Cardiac muscle cell (in vitro differentiated cells and primary cell): Measurements from ENCODE around the gene COX7B. TPM values are rescaled to one million over a fixed set of nuclear protein-coding genes. Genes with fewer than 3 reads are reported as not detected.
"Not testable (repeated sequence)": the region's sequence is repeated elsewhere in the genome, so short reads cannot be mapped to it uniquely, and the experiment has no call there.

Source experiments
- DNase-seq, 2 donors: peaks; one replicate each; pipeline versions ENCODE4 v3.0.0 to v3.0.0-alpha.2; 2010 to 2017; ENCODE audit warnings: low read depth in 1 of 2, low spot score in 1 of 2
- H3K27ac ChIP-seq: fragments of 200-600 bp; sonication (generic); 2 replicates; pipeline ENCODE4 v1.5.1; 2016
- H3K27me3 ChIP-seq: fragments of 200-600 bp; sonication (generic); 2 replicates; pipeline ENCODE4 v1.6.0; 2016; ENCODE audit warnings: control low read depth
- H3K36me3 ChIP-seq: fragments of 200-600 bp; sonication (generic); 2 replicates; pipeline ENCODE4 v1.5.1; 2016; ENCODE audit warnings: control low read depth
- H3K4me1 ChIP-seq: fragments of 200-600 bp; sonication (generic); 2 replicates; pipeline ENCODE4 v1.8.1; 2017; ENCODE audit warnings: low read depth, mild to moderate bottlenecking, mixed run types
- H3K4me3 ChIP-seq: fragments of 200-600 bp; sonication (generic); 2 replicates; pipeline ENCODE4 v1.5.1; 2016; ENCODE audit warnings: mild to moderate bottlenecking
- H3K9me3 ChIP-seq: fragments of 200-600 bp; sonication (generic); 2 replicates; pipeline ENCODE4 v1.5.1; 2017; ENCODE audit warnings: low read depth, mild to moderate bottlenecking, control low read depth
- polyA plus RNA-seq: library from polyadenylated mRNA; unstranded; fragments of >200 nt; fragmentation: Nextera tagmentation; extraction: Ambion mirVana; gene quantifications from 2 replicates; pipeline ENCODE4 v1.2.1, GENCODE V29; 2016
- total RNA-seq: library from RNA; depleted of rRNA; stranded (reverse); fragments of >200 nt; gene quantifications from 2 replicates; pipeline ENCODE4 v1.2.3, GENCODE V29; 2016
- TF ChIP-seq, protein P1 (sequence below): IDR thresholded peaks from 2 replicates; pipeline ENCODE4 v1.5.1; 2012; ENCODE audit warnings: low read depth, mild to moderate bottlenecking, low read length

Gene COX7B
- total and polyA plus RNA-seq, 2 experiments from 2014 or later: 320 to 1,709 TPM

DNA sequence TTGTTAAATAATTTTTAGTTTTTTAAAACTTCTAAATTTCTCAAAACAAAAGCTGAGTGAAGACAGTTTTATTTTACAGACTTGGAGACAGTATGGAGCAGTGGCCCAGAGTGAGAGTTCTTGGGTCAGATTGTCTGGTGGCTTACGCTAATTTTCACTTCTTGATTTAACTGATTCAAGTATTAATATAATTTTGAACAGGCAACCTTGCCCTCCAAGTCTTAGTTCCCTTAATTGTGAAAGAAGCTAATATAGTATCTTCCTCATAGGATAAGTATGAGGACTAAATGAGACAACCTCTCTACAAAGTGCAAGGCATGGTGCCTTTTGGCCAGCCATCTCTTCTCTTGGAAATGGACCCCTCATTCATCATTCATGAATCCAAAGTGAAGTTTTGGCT is 36.6 kb downstream of the COX7B start:
- no peak for DNase-seq
- H3K4me1 ChIP-seq: no peaks in the 10 kb centered on the region
- H3K27me3 ChIP-seq: no peaks in the 10 kb centered on the region
- no peak overlapping the region for H3K27ac ChIP-seq
- no peaks in the 10 kb centered on the region for H3K36me3 ChIP-seq
- TF ChIP-seq, protein P1, sequence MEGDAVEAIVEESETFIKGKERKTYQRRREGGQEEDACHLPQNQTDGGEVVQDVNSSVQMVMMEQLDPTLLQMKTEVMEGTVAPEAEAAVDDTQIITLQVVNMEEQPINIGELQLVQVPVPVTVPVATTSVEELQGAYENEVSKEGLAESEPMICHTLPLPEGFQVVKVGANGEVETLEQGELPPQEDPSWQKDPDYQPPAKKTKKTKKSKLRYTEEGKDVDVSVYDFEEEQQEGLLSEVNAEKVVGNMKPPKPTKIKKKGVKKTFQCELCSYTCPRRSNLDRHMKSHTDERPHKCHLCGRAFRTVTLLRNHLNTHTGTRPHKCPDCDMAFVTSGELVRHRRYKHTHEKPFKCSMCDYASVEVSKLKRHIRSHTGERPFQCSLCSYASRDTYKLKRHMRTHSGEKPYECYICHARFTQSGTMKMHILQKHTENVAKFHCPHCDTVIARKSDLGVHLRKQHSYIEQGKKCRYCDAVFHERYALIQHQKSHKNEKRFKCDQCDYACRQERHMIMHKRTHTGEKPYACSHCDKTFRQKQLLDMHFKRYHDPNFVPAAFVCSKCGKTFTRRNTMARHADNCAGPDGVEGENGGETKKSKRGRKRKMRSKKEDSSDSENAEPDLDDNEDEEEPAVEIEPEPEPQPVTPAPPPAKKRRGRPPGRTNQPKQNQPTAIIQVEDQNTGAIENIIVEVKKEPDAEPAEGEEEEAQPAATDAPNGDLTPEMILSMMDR: no peak
- H3K4me3 ChIP-seq: no peak overlapping the region
- no peaks in the 10 kb centered on the region for H3K9me3 ChIP-seq

- H3K4me1 ChIP-seq: no peaks in the 10 kb centered on the region
- no peak for DNase-seq
- no peaks in the 10 kb centered on the region for H3K9me3 ChIP-seq
- no peaks in the 10 kb centered on the region for H3K36me3 ChIP-seq
- no peaks in the 10 kb centered on the region for H3K27me3 ChIP-seq
- H3K4me3 ChIP-seq: no peak overlapping the region
- H3K27ac ChIP-seq: no peak overlapping the region
- TF ChIP-seq, protein P1: no peak
Measured at GRCh38 chrX:77936299-77936698, 37.0 kb downstream of the COX7B start.

- peak in 1 of 2 donors; percentile 12 for DNase-seq
Measured at GRCh38 chrX:77937291-77937690, 38.0 kb downstream of the COX7B start.

DNA sequence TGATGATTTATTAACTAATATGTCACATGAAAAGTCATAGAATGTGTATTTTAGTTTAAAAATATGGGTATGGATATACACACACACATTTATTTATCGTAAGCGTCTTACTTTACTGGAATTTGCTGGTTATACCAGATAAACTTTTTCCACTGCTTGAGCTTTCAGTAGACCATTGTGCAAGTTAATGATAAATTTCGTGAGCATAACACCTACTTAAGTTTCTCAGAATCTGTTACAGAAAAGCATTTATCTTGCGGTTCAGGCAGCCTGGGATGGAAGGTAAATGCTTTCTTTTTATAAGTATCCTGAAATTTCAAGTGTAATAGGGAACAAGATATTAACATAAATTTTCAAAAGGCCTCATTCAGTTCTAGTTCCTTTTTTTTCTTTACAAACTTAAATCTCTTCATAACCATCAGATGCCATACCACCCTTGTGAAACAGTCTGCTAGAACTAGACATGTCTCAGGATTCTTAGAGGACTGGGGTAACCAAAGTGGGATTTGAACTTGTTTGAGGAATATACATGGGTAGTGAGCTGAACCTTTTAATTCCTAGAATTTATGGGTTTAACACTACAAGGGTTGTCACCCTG is 38.9 kb downstream of the COX7B start:
- no peak for DNase-seq
- TF ChIP-seq, protein P1: no peak
- Histone ChIP-seq H3K27me3 (no peaks in the 10 kb centered on the region), H3K27ac (no peak overlapping the region), H3K36me3 (no peaks in the 10 kb centered on the region), H3K4me1 (no peaks in the 10 kb centered on the region), H3K9me3 (no peaks in the 10 kb centered on the region), H3K4me3 (no peak overlapping the region)

More at GRCh38 chrX:77937291-77937690, 38.0 kb downstream of the COX7B start:
- Histone ChIP-seq H3K4me3 (no peak overlapping the region), H3K36me3 (no peaks in the 10 kb centered on the region), H3K9me3 (no peaks in the 10 kb centered on the region), H3K4me1 (no peaks in the 10 kb centered on the region), H3K27ac (no peak overlapping the region), H3K27me3 (no peaks in the 10 kb centered on the region)
- TF ChIP-seq, protein P1: no peak

DNA sequence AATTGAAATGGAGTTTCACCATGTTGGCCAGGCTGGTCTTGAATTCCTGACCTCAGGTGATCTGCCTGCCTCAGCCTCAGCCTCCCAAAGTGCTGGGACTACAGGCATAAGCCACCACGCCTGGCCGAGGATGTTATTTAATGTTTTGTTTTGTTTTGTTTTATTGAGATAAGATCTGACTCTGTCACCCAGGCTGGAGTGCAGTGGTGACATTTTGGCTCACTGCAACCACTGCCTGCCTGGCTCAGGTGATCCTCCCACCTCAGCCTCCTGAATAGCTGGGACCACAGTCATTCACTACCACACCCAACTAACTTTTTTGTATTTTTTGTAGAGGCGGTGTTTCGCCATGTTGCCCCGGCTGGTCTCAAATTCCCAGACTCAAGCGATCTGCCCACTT is 45.8 kb downstream of the COX7B start:
- H3K27me3 ChIP-seq, H3K36me3 ChIP-seq, DNase-seq, H3K27ac ChIP-seq, H3K9me3 ChIP-seq, H3K4me3 ChIP-seq, H3K4me1 ChIP-seq: not testable (repeated sequence)

DNA sequence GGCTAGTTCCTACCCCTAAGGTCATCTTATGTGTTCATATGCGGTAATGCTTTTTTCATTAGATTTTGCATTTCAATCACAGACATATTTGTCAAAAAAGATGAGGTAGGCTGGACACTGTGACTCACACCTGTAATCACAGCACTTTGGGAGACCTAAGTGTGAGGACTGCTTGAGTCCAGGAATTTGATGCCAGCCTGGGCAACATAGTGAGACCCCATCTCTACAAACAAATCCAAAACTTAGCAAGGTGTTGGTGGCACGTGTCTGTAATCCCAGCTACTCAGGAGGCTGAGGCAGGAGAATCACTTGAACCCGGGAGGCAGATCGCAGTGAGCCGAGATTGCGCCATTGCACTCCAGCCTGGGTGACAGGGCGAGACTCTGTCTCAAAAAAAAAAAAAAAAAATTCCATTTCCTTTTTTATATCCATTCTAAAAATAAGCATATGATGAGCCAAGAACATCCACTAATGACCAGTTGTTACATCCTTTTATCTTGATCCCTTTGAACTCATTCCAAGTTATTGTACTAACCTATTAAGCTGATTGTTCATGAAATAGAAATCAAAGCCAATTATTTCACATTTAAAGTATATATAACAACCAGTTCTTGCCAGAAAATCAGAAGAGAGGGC is 46.8 kb downstream of the COX7B start:
- H3K4me3 ChIP-seq: no peak overlapping the region
- no peaks in the 10 kb centered on the region for H3K36me3 ChIP-seq
- H3K9me3 ChIP-seq: no peaks in the 10 kb centered on the region
- no peaks in the 10 kb centered on the region for H3K4me1 ChIP-seq
- DNase-seq: no peak
- H3K27ac ChIP-seq: no peak overlapping the region
- TF ChIP-seq, protein P1: no peak
- H3K27me3 ChIP-seq: no peaks in the 10 kb centered on the region
